Measurements from ENCODE around the gene PTPRO. TPM values are rescaled to one million over a fixed set of nuclear protein-coding genes. Genes with fewer than 3 reads are reported as not detected.
A peak's percentile ranks its signal among the peaks of the same experiment; 100 is the strongest.

Gene PTPRO
- total and polyA plus RNA-seq, 2 donors, result 2.9 to 3.9 TPM

DNA sequence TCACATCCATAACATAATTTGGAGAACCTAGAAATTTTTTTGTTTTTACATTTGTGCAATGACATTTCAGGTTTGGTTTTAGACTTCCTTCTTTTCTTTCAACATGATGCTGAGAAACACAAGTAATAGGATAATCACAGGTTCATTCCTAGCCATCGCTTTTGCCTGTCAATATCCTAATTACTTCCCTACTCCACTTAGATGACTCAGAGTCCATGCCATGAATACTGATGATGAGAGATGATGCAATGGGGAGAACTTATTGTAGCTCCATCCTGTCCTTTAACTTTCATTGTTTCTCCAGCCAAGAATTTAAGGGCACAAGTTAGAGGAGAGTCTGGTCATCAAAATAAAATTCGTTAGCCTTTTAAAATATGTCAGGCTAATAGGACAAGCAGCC lies 101.3 kb downstream of the PTPRO start:
- Histone ChIP-seq H3K9me3 (ENCODE audit: control insufficient read depth in 2 of 2, insufficient read depth in 1 of 2, low read length in 1 of 2) (no peaks in the 10 kb centered on the region), H3K4me3 (ENCODE audit: low read length in 2 of 2) (no peak overlapping the region), H3K27ac (ENCODE audit: low read depth in 1 of 2, low read length in 1 of 2) (no peak overlapping the region), H3K36me3 (ENCODE audit: control insufficient read depth in 2 of 2, insufficient read depth in 2 of 2, low read length in 1 of 2) (no peaks in the 10 kb centered on the region), H3K4me1 (ENCODE audit: control insufficient read depth in 2 of 2, insufficient read depth in 2 of 2, low read length in 2 of 2) (no peaks in the 10 kb centered on the region), H3K27me3 (ENCODE audit: control insufficient read depth in 2 of 2, insufficient read depth in 1 of 2, low read length in 1 of 2) (no peaks in the 10 kb centered on the region)
- DNase-seq (ENCODE audit: low read depth in 6 of 9, low spot score in 9 of 9), result no peak
- WGBS, result 82% methylated on average over 2 of the region's 2 CpGs

DNA sequence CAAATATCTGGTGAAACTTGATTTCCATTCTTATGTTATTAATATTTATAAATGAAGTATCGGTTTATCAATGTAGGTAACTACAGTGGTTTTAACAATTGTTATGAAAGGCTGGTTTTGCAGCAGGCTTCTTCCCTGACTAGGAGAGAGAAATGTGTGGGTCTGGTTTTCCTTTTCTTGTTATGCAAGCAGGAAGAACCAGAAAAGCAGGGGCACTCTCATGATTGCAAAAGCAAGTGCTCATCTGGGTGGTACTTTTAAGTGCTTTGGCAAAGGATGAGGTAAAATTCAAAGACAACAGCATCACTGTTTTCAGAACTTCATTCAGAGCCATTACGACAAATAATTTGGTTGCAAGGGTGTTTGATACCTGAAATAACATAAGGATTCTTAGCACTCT lies 105.6 kb downstream of the PTPRO start:
- Histone ChIP-seq H3K27ac (ENCODE audit: low read depth in 1 of 2, low read length in 1 of 2) (no peak overlapping the region), H3K36me3 (ENCODE audit: control insufficient read depth in 2 of 2, insufficient read depth in 2 of 2, low read length in 1 of 2) (no peaks in the 10 kb centered on the region), H3K27me3 (ENCODE audit: control insufficient read depth in 2 of 2, insufficient read depth in 1 of 2, low read length in 1 of 2) (no peaks in the 10 kb centered on the region), H3K9me3 (ENCODE audit: control insufficient read depth in 2 of 2, insufficient read depth in 1 of 2, low read length in 1 of 2) (no peaks in the 10 kb centered on the region), H3K4me1 (ENCODE audit: control insufficient read depth in 2 of 2, insufficient read depth in 2 of 2, low read length in 2 of 2) (no peaks in the 10 kb centered on the region), H3K4me3 (ENCODE audit: low read length in 2 of 2) (no peak overlapping the region)
- 94% methylated on average over 2 of the region's 2 CpGs for WGBS
- DNase-seq (ENCODE audit: low read depth in 6 of 9, low spot score in 9 of 9), result no peak

- Histone ChIP-seq H3K27ac (ENCODE audit: low read depth in 1 of 2, low read length in 1 of 2) (no peak overlapping the region), H3K4me3 (ENCODE audit: low read length in 2 of 2) (no peak overlapping the region), H3K36me3 (ENCODE audit: control insufficient read depth in 2 of 2, insufficient read depth in 2 of 2, low read length in 1 of 2) (no peaks in the 10 kb centered on the region), H3K9me3 (ENCODE audit: control insufficient read depth in 2 of 2, insufficient read depth in 1 of 2, low read length in 1 of 2) (no peaks in the 10 kb centered on the region), H3K27me3 (ENCODE audit: control insufficient read depth in 2 of 2, insufficient read depth in 1 of 2, low read length in 1 of 2) (no peaks in the 10 kb centered on the region), H3K4me1 (ENCODE audit: control insufficient read depth in 2 of 2, insufficient read depth in 2 of 2, low read length in 2 of 2) (no peaks in the 10 kb centered on the region)
- DNase-seq (ENCODE audit: low read depth in 6 of 9, low spot score in 9 of 9), result no peak
- WGBS, result 64% methylated on average over 2 of the region's 2 CpGs
Observed at GRCh38 chr12:15428632-15429031, 106.3 kb downstream of the PTPRO start.

- H3K36me3 ChIP-seq (ENCODE audit: control insufficient read depth in 2 of 2, insufficient read depth in 2 of 2, low read length in 1 of 2), result no peaks in the 10 kb centered on the region
- no peak overlapping the region for H3K4me3 ChIP-seq (ENCODE audit: low read length in 2 of 2)
- 91% methylated on average over 1 of the region's 1 CpG for WGBS
- H3K9me3 ChIP-seq (ENCODE audit: control insufficient read depth in 2 of 2, insufficient read depth in 1 of 2, low read length in 1 of 2), result no peaks in the 10 kb centered on the region
- H3K4me1 ChIP-seq (ENCODE audit: control insufficient read depth in 2 of 2, insufficient read depth in 2 of 2, low read length in 2 of 2), result no peaks in the 10 kb centered on the region
- DNase-seq (ENCODE audit: low read depth in 6 of 9, low spot score in 9 of 9), result no peak
- H3K27ac ChIP-seq (ENCODE audit: low read depth in 1 of 2, low read length in 1 of 2), result no peak overlapping the region
- H3K27me3 ChIP-seq (ENCODE audit: control insufficient read depth in 2 of 2, insufficient read depth in 1 of 2, low read length in 1 of 2), result no peaks in the 10 kb centered on the region
Observed at GRCh38 chr12:15429262-15429661, 107.0 kb downstream of the PTPRO start.

- Histone ChIP-seq H3K27me3 (ENCODE audit: control insufficient read depth in 2 of 2, insufficient read depth in 1 of 2, low read length in 1 of 2) (no peaks in the 10 kb centered on the region), H3K36me3 (ENCODE audit: control insufficient read depth in 2 of 2, insufficient read depth in 2 of 2, low read length in 1 of 2) (no peaks in the 10 kb centered on the region), H3K4me1 (ENCODE audit: control insufficient read depth in 2 of 2, insufficient read depth in 2 of 2, low read length in 2 of 2) (no peaks in the 10 kb centered on the region), H3K9me3 (ENCODE audit: control insufficient read depth in 2 of 2, insufficient read depth in 1 of 2, low read length in 1 of 2) (peaks cover 0 to 9% of the 10 kb centered on the region in 2 donors), H3K27ac (ENCODE audit: low read depth in 1 of 2, low read length in 1 of 2) (no peak overlapping the region), H3K4me3 (ENCODE audit: low read length in 2 of 2) (no peak overlapping the region)
- DNase-seq (ENCODE audit: low read depth in 6 of 9, low spot score in 9 of 9), result no peak
- WGBS, result 99% methylated on average over 2 of the region's 2 CpGs
Observed at GRCh38 chr12:15435597-15435996, 113.3 kb downstream of the PTPRO start.

DNA sequence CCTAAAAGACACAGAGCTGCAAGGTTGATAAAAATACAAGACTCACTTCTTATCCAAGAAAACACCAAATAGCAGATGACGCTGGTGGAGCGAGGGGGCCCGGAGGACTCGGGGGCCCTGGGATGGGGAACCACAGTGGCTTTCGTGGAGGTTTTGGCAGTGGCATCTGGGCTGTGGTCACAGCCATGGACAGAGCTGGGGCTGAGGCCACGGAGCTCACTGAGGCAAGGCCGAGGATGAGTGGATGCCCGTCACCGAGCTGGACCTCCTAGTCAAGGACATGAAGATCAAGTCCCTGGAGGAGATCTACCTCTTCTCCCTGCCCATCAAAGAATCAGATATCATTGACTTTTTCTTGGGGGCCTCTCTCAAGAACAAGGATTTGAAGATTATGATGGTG lies 117.2 kb downstream of the PTPRO start:
- WGBS, result 95% methylated on average over 9 of the region's 9 CpGs
- no peak for DNase-seq (ENCODE audit: low read depth in 6 of 9, low spot score in 9 of 9)
- Histone ChIP-seq H3K4me1 (ENCODE audit: control insufficient read depth in 2 of 2, insufficient read depth in 2 of 2, low read length in 2 of 2) (no peaks in the 10 kb centered on the region), H3K36me3 (ENCODE audit: control insufficient read depth in 2 of 2, insufficient read depth in 2 of 2, low read length in 1 of 2) (no peaks in the 10 kb centered on the region), H3K9me3 (ENCODE audit: control insufficient read depth in 2 of 2, insufficient read depth in 1 of 2, low read length in 1 of 2) (peaks cover 0 to 9% of the 10 kb centered on the region in 2 donors), H3K27me3 (ENCODE audit: control insufficient read depth in 2 of 2, insufficient read depth in 1 of 2, low read length in 1 of 2) (no peaks in the 10 kb centered on the region), H3K27ac (ENCODE audit: low read depth in 1 of 2, low read length in 1 of 2) (no peak overlapping the region), H3K4me3 (ENCODE audit: low read length in 2 of 2) (no peak overlapping the region)

- H3K27me3 ChIP-seq (ENCODE audit: control insufficient read depth in 2 of 2, insufficient read depth in 1 of 2, low read length in 1 of 2), result no peaks in the 10 kb centered on the region
- no peak overlapping the region for H3K27ac ChIP-seq (ENCODE audit: low read depth in 1 of 2, low read length in 1 of 2)
- H3K4me1 ChIP-seq (ENCODE audit: control insufficient read depth in 2 of 2, insufficient read depth in 2 of 2, low read length in 2 of 2), result no peaks in the 10 kb centered on the region
- 95% methylated on average over 3 of the region's 3 CpGs for WGBS
- H3K4me3 ChIP-seq (ENCODE audit: low read length in 2 of 2), result no peak overlapping the region
- peaks cover 0 to 9% of the 10 kb centered on the region in 2 donors for H3K9me3 ChIP-seq (ENCODE audit: control insufficient read depth in 2 of 2, insufficient read depth in 1 of 2, low read length in 1 of 2)
- DNase-seq (ENCODE audit: low read depth in 6 of 9, low spot score in 9 of 9), result no peak
- H3K36me3 ChIP-seq (ENCODE audit: control insufficient read depth in 2 of 2, insufficient read depth in 2 of 2, low read length in 1 of 2), result no peaks in the 10 kb centered on the region
Observed at GRCh38 chr12:15443050-15443449, 120.7 kb downstream of the PTPRO start.

GRCh38 chr12:15443611-15444010 lies 121.3 kb downstream of the PTPRO start:
- 34% methylated on average over 4 of the region's 4 CpGs for WGBS
- no peak overlapping the region for H3K27ac ChIP-seq (ENCODE audit: low read depth in 1 of 2, low read length in 1 of 2)
- peak in 1 of 9 donors; percentile 1 for DNase-seq (ENCODE audit: low read depth in 6 of 9, low spot score in 9 of 9)
- peaks cover 0 to 9% of the 10 kb centered on the region in 2 donors for H3K9me3 ChIP-seq (ENCODE audit: control insufficient read depth in 2 of 2, insufficient read depth in 1 of 2, low read length in 1 of 2)
- H3K4me3 ChIP-seq (ENCODE audit: low read length in 2 of 2), result no peak overlapping the region
- no peaks in the 10 kb centered on the region for H3K27me3 ChIP-seq (ENCODE audit: control insufficient read depth in 2 of 2, insufficient read depth in 1 of 2, low read length in 1 of 2)
- H3K36me3 ChIP-seq (ENCODE audit: control insufficient read depth in 2 of 2, insufficient read depth in 2 of 2, low read length in 1 of 2), result no peaks in the 10 kb centered on the region
- no peaks in the 10 kb centered on the region for H3K4me1 ChIP-seq (ENCODE audit: control insufficient read depth in 2 of 2, insufficient read depth in 2 of 2, low read length in 2 of 2)

- no peak overlapping the region for H3K4me3 ChIP-seq (ENCODE audit: low read length in 2 of 2)
Observed at GRCh38 chr12:15444523-15444922, 122.2 kb downstream of the PTPRO start.

DNA sequence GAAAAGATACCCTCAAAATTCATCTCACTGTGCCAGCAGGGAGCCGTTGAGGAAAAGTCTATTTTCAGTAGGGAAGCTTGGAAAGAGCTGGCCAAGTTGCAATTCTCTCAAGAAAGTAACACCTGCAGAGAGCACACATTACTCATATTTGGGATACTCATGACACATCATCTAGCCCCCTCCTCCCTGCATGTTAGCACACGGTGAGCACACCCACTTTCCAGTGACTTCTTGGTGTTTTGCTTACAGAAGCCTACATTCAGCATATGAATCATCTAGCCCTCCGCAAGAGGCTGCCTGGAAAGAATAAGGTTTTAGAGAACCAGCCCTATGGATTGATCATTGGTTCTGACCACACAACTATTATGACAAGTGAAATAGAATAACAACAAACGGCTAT lies 124.5 kb downstream of the PTPRO start:
- no peak overlapping the region for H3K27ac ChIP-seq (ENCODE audit: low read depth in 1 of 2, low read length in 1 of 2)
- H3K9me3 ChIP-seq (ENCODE audit: control insufficient read depth in 2 of 2, insufficient read depth in 1 of 2, low read length in 1 of 2), result no peaks in the 10 kb centered on the region
- no peaks in the 10 kb centered on the region for H3K4me1 ChIP-seq (ENCODE audit: control insufficient read depth in 2 of 2, insufficient read depth in 2 of 2, low read length in 2 of 2)
- 85% methylated on average over 4 of the region's 4 CpGs for WGBS
- H3K27me3 ChIP-seq (ENCODE audit: control insufficient read depth in 2 of 2, insufficient read depth in 1 of 2, low read length in 1 of 2), result no peaks in the 10 kb centered on the region
- H3K4me3 ChIP-seq (ENCODE audit: low read length in 2 of 2), result no peak overlapping the region
- no peaks in the 10 kb centered on the region for H3K36me3 ChIP-seq (ENCODE audit: control insufficient read depth in 2 of 2, insufficient read depth in 2 of 2, low read length in 1 of 2)
- no peak for DNase-seq (ENCODE audit: low read depth in 6 of 9, low spot score in 9 of 9)

More at GRCh38 chr12:15444523-15444922, 122.2 kb downstream of the PTPRO start:
- 96% methylated on average over 4 of the region's 4 CpGs for WGBS
- no peak overlapping the region for H3K27ac ChIP-seq (ENCODE audit: low read depth in 1 of 2, low read length in 1 of 2)
- H3K27me3 ChIP-seq (ENCODE audit: control insufficient read depth in 2 of 2, insufficient read depth in 1 of 2, low read length in 1 of 2), result no peaks in the 10 kb centered on the region
- DNase-seq (ENCODE audit: low read depth in 6 of 9, low spot score in 9 of 9), result no peak
- no peaks in the 10 kb centered on the region for H3K36me3 ChIP-seq (ENCODE audit: control insufficient read depth in 2 of 2, insufficient read depth in 2 of 2, low read length in 1 of 2)
- H3K9me3 ChIP-seq (ENCODE audit: control insufficient read depth in 2 of 2, insufficient read depth in 1 of 2, low read length in 1 of 2), result peaks cover 0 to 6% of the 10 kb centered on the region in 2 donors
- no peaks in the 10 kb centered on the region for H3K4me1 ChIP-seq (ENCODE audit: control insufficient read depth in 2 of 2, insufficient read depth in 2 of 2, low read length in 2 of 2)

Measured in thymus (tissue), 11 donors.